ENCODE results near the gene FOXF1.

Gene FOXF1

GRCh38 chr16:86531191-86531545 is 20.8 kb downstream of the FOXF1 start:
- Histone ChIP-seq H3K36me3 (no peaks in the 10 kb centered on the region; the same call in 1 of the 2 replicates), H3K4me3 (ENCODE audit: low read depth, low read length) (no peak overlapping the region), H3K27me3 (no peaks in the 10 kb centered on the region), H3K4me1 (no peaks in the 10 kb centered on the region), H3K9me3 (no peaks in the 10 kb centered on the region)
- TF ChIP-seq CTCF (IDR thresholded peaks at IDR 0.05; ENCODE audit: low read depth, low read length), result no peak
- DNase-seq, result no peak

- no peak overlapping the region for H3K4me3 ChIP-seq (ENCODE audit: low read depth, low read length)
- TF ChIP-seq CTCF (IDR thresholded peaks at IDR 0.05; ENCODE audit: low read depth, low read length), result no peak
- no peaks in the 10 kb centered on the region for H3K4me1 ChIP-seq
- DNase-seq, result no peak
- no peaks in the 10 kb centered on the region for H3K9me3 ChIP-seq
- no peaks in the 10 kb centered on the region for H3K27me3 ChIP-seq
- H3K36me3 ChIP-seq, result no peaks in the 10 kb centered on the region; the same call in 1 of the 2 replicates
Measured at GRCh38 chr16:86531641-86532525, 21.6 kb downstream of the FOXF1 start.

- Histone ChIP-seq H3K9me3 (no peaks in the 10 kb centered on the region), H3K4me3 (ENCODE audit: low read depth, low read length) (no peak overlapping the region), H3K36me3 (no peaks in the 10 kb centered on the region; the same call in 1 of the 2 replicates), H3K4me1 (no peaks in the 10 kb centered on the region), H3K27me3 (no peaks in the 10 kb centered on the region)
- no peak for DNase-seq
- no peak for TF ChIP-seq CTCF (IDR thresholded peaks at IDR 0.05; ENCODE audit: low read depth, low read length)
Measured at GRCh38 chr16:86532526-86532815, 22.1 kb downstream of the FOXF1 start.

GRCh38 chr16:86533076-86533475 is 22.7 kb downstream of the FOXF1 start:
- Histone ChIP-seq H3K9me3 (no peaks in the 10 kb centered on the region), H3K4me3 (ENCODE audit: low read depth, low read length) (no peak overlapping the region)
- no peak for TF ChIP-seq CTCF (IDR thresholded peaks at IDR 0.05; ENCODE audit: low read depth, low read length)

GRCh38 chr16:86533767-86534351 is 23.5 kb downstream of the FOXF1 start:
- no peaks in the 10 kb centered on the region for H3K4me1 ChIP-seq
- no peak for TF ChIP-seq CTCF (IDR thresholded peaks at IDR 0.05; ENCODE audit: low read depth, low read length)
- no peaks in the 10 kb centered on the region for H3K9me3 ChIP-seq
- H3K27me3 ChIP-seq, result no peaks in the 10 kb centered on the region
- no peak for DNase-seq
- H3K36me3 ChIP-seq, result peaks cover 3% of the 10 kb centered on the region
- no peak overlapping the region for H3K4me3 ChIP-seq (ENCODE audit: low read depth, low read length)

More at GRCh38 chr16:86533076-86533475, 22.7 kb downstream of the FOXF1 start:
- no peak for DNase-seq
- Histone ChIP-seq H3K36me3 (peaks cover 3% of the 10 kb centered on the region; the same call in 1 of the 2 replicates), H3K4me1 (no peaks in the 10 kb centered on the region), H3K27me3 (no peaks in the 10 kb centered on the region)
